Measurements from ENCODE around the gene GABARAPL2.

Gene GABARAPL2, protein sequence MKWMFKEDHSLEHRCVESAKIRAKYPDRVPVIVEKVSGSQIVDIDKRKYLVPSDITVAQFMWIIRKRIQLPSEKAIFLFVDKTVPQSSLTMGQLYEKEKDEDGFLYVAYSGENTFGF

DNA sequence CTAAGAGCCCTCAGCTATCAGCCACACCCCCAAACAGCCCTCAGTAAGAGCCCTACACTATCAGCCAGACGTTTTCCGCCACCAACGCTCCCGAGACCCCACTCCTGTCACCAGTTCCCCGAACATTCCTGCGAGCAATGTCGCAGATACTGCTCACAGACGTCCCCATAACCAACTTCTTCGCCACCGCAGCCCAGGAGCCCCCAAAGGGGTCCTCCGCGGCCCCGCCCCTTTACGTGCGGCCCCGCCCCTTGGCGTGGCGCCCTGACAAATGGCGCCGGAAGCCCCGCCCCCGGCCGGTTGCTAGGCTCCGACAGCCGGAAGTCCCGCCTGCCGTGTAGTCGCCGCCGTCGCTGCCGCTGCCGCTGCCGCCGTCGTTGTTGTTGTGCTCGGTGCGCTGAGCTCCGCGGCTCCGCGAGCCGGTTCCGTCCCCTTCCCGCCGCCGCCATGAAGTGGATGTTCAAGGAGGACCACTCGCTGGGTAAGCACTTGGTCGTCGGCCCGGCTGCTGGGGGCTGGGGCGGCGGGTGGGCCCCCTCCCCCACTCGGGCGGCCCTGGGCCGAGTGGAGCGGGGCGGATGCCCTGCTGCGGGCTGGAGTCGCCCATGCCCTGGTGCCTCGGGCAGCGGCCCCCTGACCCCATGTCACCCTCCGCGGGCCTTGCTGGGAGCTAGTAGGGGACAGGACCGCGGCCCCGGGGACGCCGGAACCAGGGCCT lies at the start of gene GABARAPL2:
GABARAPL2 (plus strand) TSS at position 340 of the 718 bp plus-strand sequence; CDS start at position 448, 108 bp downstream.
- peak within 1 kb of the TSS; percentile 87 for H3K27ac Mint-ChIP-seq
- DNase-seq = peak; percentile 94
- H3K9me3 Mint-ChIP-seq = no peaks in the 10 kb centered on the region
- H3K4me1 Mint-ChIP-seq = peaks cover 33% of the 10 kb centered on the region
- H3K27me3 Mint-ChIP-seq = peaks cover 9% of the 10 kb centered on the region
- peak within 1 kb of the TSS; percentile 86 for H3K4me3 Mint-ChIP-seq
- H3K36me3 Mint-ChIP-seq = peaks cover 25% of the 10 kb centered on the region
- CTCF ChIA-PET = interaction anchor here (1.3 to 2.0 kb wide), 2 partner anchors 49 to 55 kb away, joined by 6 to 7 read pairs; no protein-coding TSS in a partner anchor

DNA sequence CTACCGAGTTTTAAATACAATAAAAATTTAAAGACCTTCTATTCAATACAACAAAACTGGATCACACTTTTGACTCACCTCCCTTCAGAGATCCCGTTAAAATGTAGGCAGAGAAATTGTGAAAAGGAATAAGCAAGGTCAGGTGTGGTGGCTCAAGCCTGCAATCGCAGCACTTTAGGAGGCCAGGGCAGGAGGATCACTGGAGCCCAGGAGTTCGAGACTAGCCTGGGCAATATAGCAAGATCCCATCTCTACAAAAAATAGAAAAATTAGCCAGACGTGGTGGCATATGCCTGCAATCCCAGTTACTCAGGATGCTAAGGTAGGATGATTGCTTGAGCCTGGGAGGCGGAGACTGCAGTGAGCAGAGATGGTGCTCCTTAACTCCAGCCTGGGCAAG lies 47.0 kb upstream of the GABARAPL2 start:
- no peak for DNase-seq
- no peak overlapping the region for H3K4me3 Mint-ChIP-seq
- H3K9me3 Mint-ChIP-seq = no peaks in the 10 kb centered on the region
- no peaks in the 10 kb centered on the region for H3K36me3 Mint-ChIP-seq
- H3K4me1 Mint-ChIP-seq = peaks cover 12% of the 10 kb centered on the region
- CTCF ChIA-PET = interaction anchor here (0.7 to 0.9 kb wide), 2 partner anchors 48 to 157 kb away, joined by 3 to 4 read pairs; no protein-coding TSS in a partner anchor
- no peak overlapping the region for H3K27ac Mint-ChIP-seq
- H3K27me3 Mint-ChIP-seq = peaks cover 22% of the 10 kb centered on the region

DNA sequence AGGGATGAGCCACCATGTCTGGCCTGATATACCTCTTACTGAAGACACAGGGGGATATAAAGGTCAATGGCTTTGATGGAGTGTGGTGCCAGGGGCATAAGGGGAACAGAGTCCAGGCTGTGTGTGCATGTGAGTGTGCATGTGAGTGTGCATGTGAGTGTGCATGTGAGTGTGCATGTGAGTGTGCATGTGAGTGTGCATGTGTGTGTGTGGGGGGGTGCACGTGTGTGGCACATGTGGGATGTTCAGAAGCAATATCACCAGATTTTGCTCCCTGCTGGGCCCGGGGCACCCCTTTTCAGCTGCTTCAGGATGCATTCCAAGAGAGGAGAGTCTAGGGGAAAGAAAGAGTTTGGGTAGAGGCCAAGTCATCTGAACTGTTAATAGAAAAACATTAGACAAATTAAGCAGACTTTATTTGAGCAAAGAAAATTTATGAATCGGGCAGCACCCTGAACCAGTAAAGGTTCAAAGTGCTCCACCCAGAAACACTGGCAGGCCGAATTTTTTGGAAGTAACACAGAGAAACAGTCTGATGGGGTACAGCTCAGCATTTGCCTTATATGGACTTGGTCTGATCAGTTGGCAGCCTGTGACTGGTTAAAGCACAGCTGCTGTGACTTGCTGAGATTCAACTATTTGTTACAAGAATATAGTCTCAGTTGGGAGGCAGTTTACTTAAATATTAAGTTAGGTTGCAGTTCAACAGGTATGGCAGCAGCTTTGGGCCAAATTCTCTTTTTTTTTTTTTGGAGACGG lies 40.0 kb upstream of the GABARAPL2 start:
- CTCF ChIA-PET = no interaction called here
- no peak overlapping the region for H3K4me3 Mint-ChIP-seq
- H3K4me1 Mint-ChIP-seq = no peaks in the 10 kb centered on the region
- no peaks in the 10 kb centered on the region for H3K9me3 Mint-ChIP-seq
- no peak overlapping the region for H3K27ac Mint-ChIP-seq
- DNase-seq = no peak
- no peaks in the 10 kb centered on the region for H3K36me3 Mint-ChIP-seq
- H3K27me3 Mint-ChIP-seq = peaks cover 5% of the 10 kb centered on the region

DNA sequence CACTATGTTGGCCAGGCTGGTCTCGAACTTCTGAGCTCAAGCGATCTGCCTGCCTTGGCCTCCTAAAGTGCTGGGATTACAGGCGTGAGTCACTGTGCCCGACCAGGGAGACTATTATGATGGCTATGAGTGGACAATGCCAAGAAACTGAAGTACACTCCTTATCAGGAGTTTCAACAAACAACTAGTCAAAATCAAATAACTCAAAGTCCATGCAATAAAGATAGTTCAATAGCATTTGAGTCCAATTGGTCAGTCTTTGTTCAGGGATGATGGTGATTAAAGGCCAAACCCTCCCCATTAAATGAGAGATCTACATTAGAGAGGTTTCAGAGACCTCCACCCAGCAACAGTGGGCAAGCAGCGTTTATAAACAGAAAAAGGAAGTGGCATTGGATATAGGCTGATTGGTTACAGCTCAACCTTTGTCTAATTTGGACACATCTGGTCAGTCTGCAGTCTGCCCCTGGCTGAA lies 38.3 kb upstream of the GABARAPL2 start:
- Mint-ChIP-seq H3K4me1 (no peaks in the 10 kb centered on the region), H3K4me3 (no peak overlapping the region), H3K27me3 (peaks cover 5% of the 10 kb centered on the region), H3K36me3 (no peaks in the 10 kb centered on the region), H3K9me3 (no peaks in the 10 kb centered on the region), H3K27ac (no peak overlapping the region)
- CTCF ChIA-PET = no interaction called here
- no peak for DNase-seq

DNA sequence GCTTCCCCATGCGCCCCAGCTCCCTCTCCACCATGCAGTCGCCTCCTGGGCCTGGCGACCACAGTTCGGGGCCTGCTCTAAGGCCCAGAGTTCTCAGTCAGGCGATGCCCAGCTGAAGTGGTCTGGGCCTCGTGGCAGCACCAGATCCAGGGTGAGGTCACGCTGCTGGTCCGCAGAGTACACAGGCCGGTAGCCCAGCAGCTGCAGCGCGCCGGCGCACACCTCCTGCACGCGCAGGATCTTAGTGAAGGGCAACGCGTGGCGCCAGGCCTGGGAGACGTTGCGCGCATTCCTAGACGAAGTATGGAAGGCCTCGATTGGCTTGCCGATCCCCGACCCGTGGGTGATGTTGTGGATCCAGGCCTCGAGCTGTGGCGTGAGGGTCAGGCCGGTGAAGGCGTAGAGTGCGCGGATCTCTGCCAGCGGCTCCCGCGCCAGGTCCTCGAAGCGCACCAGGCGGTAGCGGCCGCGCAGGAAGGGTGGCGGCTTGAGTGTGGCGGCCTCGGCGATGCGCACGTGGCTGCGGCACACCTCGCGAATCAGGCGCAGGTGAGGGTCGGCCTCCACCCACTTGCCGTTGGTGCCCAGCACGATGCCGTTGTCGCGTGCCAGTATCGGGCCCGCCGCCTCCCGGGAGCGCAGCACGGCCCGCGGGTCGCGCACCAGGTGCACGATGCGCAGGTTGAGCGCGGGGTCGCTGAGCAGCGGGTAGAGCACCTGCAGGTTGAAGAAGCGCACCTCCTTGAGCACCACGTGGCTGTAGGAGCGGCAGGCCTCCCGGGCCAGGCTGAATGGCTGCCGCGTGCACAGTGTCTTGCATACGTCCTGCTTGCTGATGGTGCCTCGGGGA lies 36.9 kb upstream of the GABARAPL2 start:
- no peak for DNase-seq
- no peak overlapping the region for H3K4me3 Mint-ChIP-seq
- no peaks in the 10 kb centered on the region for H3K36me3 Mint-ChIP-seq
- H3K9me3 Mint-ChIP-seq = no peaks in the 10 kb centered on the region
- CTCF ChIA-PET = no interaction called here
- no peak overlapping the region for H3K27ac Mint-ChIP-seq
- no peaks in the 10 kb centered on the region for H3K4me1 Mint-ChIP-seq
- peaks cover 5% of the 10 kb centered on the region for H3K27me3 Mint-ChIP-seq

DNA sequence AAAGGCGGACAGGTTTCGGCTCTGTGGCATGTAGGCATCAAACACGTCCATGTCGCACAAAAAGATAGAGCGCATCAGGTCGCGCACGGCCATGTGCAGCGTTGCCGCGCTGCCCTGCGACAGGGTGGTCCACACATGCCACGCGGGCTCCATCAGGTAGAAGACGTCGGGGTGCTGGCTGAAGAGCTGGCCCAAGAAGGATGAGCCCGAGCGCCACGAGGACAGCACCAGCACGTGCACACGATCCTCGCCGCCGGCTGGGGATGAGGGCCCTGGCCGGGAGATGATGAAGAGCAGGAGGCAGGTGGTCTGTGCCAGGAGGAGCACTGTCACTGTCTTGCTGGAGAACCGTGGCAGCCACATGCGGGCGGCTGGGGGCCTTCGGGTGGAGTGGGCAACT lies 36.2 kb upstream of the GABARAPL2 start:
- peaks cover 8% of the 10 kb centered on the region for H3K27me3 Mint-ChIP-seq
- H3K4me3 Mint-ChIP-seq = no peak overlapping the region
- DNase-seq = no peak
- H3K36me3 Mint-ChIP-seq = no peaks in the 10 kb centered on the region
- CTCF ChIA-PET = no interaction called here
- no peaks in the 10 kb centered on the region for H3K4me1 Mint-ChIP-seq
- no peaks in the 10 kb centered on the region for H3K9me3 Mint-ChIP-seq
- H3K27ac Mint-ChIP-seq = no peak overlapping the region

DNA sequence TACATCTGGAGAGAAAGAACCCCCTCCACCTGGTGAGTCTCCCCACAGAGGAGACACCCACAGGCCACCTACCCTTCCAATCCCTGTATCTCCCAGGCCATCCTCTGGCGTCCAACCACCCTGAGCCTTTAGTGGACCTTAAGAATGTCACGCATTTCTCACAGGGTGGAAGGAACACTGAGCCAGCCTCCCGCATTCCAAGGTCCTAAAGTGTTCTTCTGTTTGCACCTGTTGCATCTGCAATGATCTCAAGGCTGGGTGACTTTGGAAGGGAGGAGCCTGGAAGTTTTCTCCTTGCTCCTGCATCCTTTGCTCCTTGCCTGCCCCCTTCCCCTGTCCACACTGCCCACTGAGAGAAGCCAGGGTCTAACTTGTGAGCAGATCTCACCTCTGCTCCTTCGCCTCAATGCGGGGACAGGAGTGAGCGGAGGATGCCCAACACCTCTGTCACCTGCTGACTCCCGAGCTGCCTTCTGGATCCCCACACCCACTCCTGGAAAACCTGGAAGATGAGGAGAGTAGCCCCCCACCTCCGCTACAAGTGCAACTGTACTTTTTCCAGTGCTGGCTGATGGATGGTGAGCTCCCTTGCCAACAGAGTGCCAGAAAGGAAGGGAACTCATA lies 33.9 kb upstream of the GABARAPL2 start:
- no peaks in the 10 kb centered on the region for H3K36me3 Mint-ChIP-seq

DNA sequence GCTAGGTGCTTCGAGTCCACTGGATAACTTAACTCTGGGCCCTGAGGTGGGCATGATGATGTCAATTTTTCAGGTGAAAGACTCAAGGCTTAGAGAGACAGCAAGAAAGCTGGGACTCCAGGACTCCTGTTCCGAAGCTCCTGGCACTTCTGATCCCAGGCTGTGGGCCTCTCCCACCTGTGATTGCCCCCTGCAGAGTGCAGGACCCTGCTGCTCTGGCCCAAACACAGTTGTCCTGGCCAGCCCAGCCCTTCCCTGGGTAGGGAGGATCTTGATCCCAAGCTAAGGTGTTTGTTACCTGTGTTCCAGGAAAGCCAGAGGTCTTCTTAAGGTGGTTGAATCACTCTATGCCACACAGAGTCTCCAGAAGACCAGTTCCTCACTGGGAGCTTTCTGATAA lies 33.4 kb upstream of the GABARAPL2 start:
- no peak for DNase-seq
- no peaks in the 10 kb centered on the region for H3K36me3 Mint-ChIP-seq
- peaks cover 6% of the 10 kb centered on the region for H3K27me3 Mint-ChIP-seq
- H3K4me3 Mint-ChIP-seq = no peak overlapping the region
- no peaks in the 10 kb centered on the region for H3K9me3 Mint-ChIP-seq
- CTCF ChIA-PET = interaction anchor here (0.6 kb wide), 1 partner anchor 15 kb away, joined by 3 read pairs; no protein-coding TSS in a partner anchor
- H3K4me1 Mint-ChIP-seq = no peaks in the 10 kb centered on the region
- H3K27ac Mint-ChIP-seq = no peak overlapping the region

More for the DNA sequence above, 33.9 kb upstream of the GABARAPL2 start:
- H3K27ac Mint-ChIP-seq = no peak overlapping the region
- H3K4me1 Mint-ChIP-seq = no peaks in the 10 kb centered on the region
- CTCF ChIA-PET = interaction anchor here (0.6 to 1.7 kb wide), 3 partner anchors 10 to 15 kb away, joined by 3 to 5 read pairs (median 4); no protein-coding TSS in a partner anchor
- DNase-seq = no peak
- H3K4me3 Mint-ChIP-seq = no peak overlapping the region
- no peaks in the 10 kb centered on the region for H3K9me3 Mint-ChIP-seq
- peaks cover 6% of the 10 kb centered on the region for H3K27me3 Mint-ChIP-seq

DNA sequence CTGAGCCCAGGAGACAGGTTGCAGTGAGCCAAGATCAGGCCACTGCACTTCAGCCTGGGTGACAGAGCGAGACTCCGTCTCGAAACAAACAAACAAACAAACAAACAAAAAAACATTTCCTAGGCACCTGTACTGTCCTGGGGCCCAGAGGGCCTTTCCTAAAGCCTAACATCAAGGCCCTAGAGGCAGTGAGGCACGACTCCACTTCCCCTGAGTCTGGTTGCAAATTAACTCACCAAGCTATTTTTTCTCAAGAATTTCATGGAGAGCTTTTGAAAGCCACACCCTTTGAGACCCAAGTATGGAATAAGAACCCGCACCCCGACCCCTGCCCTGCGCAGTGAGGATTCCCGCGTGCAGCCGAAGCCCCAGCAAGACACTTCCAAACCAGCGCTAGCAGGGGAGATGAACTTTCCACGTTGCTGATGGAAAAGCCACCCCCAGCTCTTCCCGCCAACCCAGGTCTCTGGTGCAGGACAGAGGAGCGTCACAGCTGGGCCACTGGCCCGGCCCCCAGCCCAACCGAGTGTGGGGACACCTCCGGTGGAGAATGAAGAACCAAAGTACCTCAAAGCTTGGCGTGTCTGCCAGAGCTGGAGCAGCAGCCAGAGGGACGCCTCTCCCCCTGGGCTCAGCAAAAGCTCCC lies 31.5 kb upstream of the GABARAPL2 start:
- H3K4me1 Mint-ChIP-seq = no peaks in the 10 kb centered on the region
- CTCF ChIA-PET = interaction anchor here (1.5 kb wide), 1 partner anchor 12 kb away, joined by 5 read pairs; no protein-coding TSS in a partner anchor
- H3K36me3 Mint-ChIP-seq = no peaks in the 10 kb centered on the region
- no peak overlapping the region for H3K4me3 Mint-ChIP-seq
- peaks cover 6% of the 10 kb centered on the region for H3K27me3 Mint-ChIP-seq
- DNase-seq = no peak
- H3K27ac Mint-ChIP-seq = no peak overlapping the region
- H3K9me3 Mint-ChIP-seq = no peaks in the 10 kb centered on the region

DNA sequence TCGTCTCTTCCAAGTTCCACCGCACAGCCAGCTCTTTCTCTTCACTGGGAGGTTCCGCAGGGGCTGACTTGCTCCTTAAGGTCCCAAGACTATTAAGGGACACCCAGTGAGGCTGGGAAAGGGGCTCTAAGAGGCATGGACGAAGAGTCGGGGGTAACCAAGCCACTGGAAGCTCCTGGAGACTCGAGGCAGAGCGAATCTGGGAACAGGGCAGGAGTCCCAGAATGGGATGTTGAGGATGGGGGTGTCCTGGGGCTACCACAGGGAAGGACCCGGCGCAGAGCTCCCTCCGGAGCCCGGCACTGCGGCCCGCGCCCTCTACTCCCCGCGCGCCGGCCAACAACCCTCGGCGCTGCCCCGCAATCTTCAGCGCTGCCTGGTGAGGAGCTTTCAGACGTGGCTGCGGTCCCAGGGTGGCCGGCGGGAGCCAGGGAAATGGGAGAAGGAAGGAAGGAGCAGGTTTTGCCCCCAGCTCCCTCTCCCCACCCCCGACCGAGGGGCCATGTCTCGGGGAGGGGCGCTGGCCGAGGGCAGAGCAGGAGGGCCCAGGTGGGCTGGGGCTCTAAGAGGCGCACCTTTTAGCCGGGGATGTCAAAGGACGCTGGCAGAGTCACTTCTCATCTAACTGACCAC lies 30.9 kb upstream of the GABARAPL2 start:
- DNase-seq = no peak
- Mint-ChIP-seq H3K27ac (no peak overlapping the region), H3K4me1 (no peaks in the 10 kb centered on the region), H3K4me3 (no peak overlapping the region), H3K36me3 (no peaks in the 10 kb centered on the region), H3K9me3 (no peaks in the 10 kb centered on the region), H3K27me3 (peaks cover 6% of the 10 kb centered on the region)
- CTCF ChIA-PET = interaction anchor here (1.5 kb wide), 1 partner anchor 13 kb away, joined by 5 read pairs; no protein-coding TSS in a partner anchor

DNA sequence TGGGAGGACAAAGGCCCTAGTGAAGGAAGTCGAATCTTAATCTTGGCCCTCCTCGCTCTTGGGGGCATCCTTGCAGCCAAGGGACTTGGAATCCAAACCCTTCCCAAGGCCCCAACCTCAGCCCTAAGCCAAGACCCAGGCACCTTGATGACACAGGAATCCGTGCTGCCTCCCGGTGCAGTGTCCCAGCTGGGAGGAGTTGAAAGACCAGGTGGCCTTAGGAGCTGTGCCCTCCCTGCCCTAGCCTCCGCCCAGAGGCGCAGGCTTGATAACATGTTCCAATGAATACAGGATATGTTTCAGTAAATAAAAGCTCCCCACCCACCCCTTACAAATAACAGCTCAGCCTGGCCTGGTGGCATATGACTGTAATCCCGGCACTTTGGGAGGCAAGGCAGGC lies 30.3 kb upstream of the GABARAPL2 start, which contains the start of gene CHST5:
CHST5 (minus strand) TSS at position 208 of the 400 bp plus-strand sequence. CDS start 5,724 bp downstream, outside the sequence.
- Mint-ChIP-seq H3K27me3 (peaks cover 6% of the 10 kb centered on the region), H3K36me3 (no peaks in the 10 kb centered on the region), H3K27ac (no peak within 1 kb of the TSS), H3K9me3 (no peaks in the 10 kb centered on the region), H3K4me3 (no peak within 1 kb of the TSS), H3K4me1 (no peaks in the 10 kb centered on the region)
- CTCF ChIA-PET = no interaction called here
- no peak for DNase-seq

DNA sequence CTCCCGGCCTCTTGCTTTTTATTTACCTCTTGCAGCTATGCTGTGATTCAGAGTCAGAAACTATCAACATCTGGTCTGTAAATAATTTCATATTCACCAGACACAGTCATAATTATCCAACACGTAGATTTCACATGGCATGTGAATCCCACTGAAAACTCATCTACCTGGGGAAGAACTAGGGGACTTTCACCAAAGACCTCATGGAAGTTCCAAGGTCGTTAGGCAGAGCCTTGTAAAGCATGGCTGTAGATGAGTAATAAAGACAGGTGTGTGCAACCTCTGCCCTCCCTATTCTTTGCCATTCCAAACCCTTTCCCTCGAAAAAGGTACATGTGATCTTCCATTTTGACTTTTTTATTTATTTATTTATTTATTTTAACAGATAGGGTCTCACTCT lies 28.4 kb upstream of the GABARAPL2 start:
- CTCF ChIA-PET = no interaction called here
- no peak for DNase-seq
- no peaks in the 10 kb centered on the region for H3K4me1 Mint-ChIP-seq
- H3K4me3 Mint-ChIP-seq = no peak overlapping the region
- no peaks in the 10 kb centered on the region for H3K36me3 Mint-ChIP-seq
- peaks cover 6% of the 10 kb centered on the region for H3K27me3 Mint-ChIP-seq
- no peaks in the 10 kb centered on the region for H3K9me3 Mint-ChIP-seq
- no peak overlapping the region for H3K27ac Mint-ChIP-seq

Measured in activated naive CD4-positive, alpha-beta T cell treated with anti-CD3 and anti-CD28 coated beads, Interleukin-2, amount 10 ng/mL, durations not matched to agents 7 days and 5 days (primary cell).